GM23248 (cell line): ENCODE results near the gene NUP188.

ENCODE experiments used
- EZH2 ChIP-seq: fragments of 200-600 bp; sonication (generic); IDR thresholded peaks from 2 replicates; pipeline ENCODE4 v1.6.1; 2018; ENCODE audit warnings: antibody characterized with exemption, mild to moderate bottlenecking; ENCODE audit not compliant: insufficient read depth, poor library complexity, severe bottlenecking
- EZH2phosphoT487 ChIP-seq: fragments of 200-600 bp; sonication (generic); IDR thresholded peaks from 2 replicates; pipeline ENCODE4 v1.6.1; 2018; ENCODE audit warnings: antibody characterized with exemption, moderate library complexity, mild to moderate bottlenecking, low read depth; ENCODE audit not compliant: insufficient read depth

- TF ChIP-seq EZH2, result no peak
- TF ChIP-seq EZH2phosphoT487, result no peak
These were observed 19.6 kb upstream of the NUP188 start for GRCh38 chr9:128927731-128928411.
